NOMO-1 treated with dmso at 0.1 percent for 144 hours (cell line): ENCODE data around the gene PIWIL4.
A peak's percentile ranks its signal among the peaks of the same experiment; 100 is the strongest.

Source experiments
- DNase-seq: peaks from one replicate; lab custom pipeline; 2025; ENCODE audit not compliant: unreplicated experiment; lab: John Stamatoyannopoulos, UW

PIWIL4 gene

GRCh38 chr11:94567181-94567670, at the start of gene PIWIL4:
Gene PIWIL4, plus strand, starts transcription at chr11:94567368. Its CDS starts 151 bp downstream, at chr11:94567519.
- DNase-seq, result no peak

DNA sequence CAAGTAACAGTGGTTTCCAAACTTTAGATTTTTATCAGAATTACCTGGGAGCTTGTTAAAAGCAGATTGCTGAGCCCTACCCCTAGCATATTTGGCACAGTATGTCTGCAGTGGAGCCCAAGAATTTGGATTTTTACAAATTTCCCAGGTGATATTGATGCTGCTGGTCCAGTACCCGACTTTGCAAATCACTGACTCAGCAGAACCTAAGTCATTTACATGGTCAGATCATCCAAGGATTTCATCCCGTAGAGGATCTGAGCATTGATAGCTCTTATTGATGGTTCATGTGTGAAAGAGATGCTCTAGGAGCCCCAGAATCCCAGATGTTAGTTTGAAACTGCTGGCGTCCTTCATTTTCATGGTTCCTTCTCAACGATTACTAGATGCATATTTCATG, 48.9 kb upstream of the PIWIL4 start:
- no peak for DNase-seq

DNA sequence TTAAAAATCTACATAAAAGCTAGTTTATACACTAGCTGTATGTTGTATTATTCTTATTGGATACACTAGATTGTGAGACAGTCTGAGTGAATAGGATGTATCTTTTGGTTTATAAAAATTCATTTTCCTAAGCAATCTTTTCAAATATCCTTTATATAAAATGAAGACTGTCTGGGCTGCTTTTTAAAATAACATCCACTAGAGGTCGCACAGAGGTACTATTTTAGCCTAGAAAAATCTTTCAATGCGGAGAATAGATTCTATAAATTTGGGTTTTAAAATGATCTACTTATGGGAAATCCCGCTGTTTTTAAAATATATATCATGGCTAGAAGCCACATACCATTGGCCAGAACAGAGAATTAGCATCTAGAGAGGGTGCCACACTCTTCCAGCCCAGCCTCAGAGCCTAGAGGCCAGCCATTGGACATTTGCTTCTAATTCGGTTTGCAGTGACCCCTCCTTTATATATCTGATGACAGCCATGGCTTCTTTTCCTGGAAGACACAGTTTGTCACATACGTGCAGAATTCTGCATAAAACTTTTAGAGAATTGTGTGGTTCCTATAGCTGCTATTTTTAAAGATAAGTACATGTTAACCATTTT, 47.6 kb upstream of the PIWIL4 start:
- DNase-seq, result peak; percentile 16

DNA sequence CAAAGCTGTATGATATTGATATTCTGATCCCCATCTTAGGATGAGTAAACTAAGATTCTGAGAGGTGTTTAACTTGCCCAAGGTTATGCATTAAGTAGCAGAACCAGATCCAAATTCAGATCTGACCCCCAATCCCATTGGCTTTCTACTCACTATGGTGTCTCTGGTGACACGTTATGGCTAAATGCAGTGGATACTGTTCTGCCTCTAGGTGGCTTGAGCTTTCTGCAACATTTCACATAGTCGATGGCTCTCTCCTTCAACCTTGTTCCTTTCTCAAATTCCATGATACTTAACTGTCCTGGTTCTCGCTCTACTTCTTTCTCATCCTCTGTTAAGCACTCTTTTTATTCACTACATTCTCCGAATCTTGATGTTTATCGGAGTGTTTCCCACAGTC, 45.5 kb upstream of the PIWIL4 start:
- no peak for DNase-seq

DNA sequence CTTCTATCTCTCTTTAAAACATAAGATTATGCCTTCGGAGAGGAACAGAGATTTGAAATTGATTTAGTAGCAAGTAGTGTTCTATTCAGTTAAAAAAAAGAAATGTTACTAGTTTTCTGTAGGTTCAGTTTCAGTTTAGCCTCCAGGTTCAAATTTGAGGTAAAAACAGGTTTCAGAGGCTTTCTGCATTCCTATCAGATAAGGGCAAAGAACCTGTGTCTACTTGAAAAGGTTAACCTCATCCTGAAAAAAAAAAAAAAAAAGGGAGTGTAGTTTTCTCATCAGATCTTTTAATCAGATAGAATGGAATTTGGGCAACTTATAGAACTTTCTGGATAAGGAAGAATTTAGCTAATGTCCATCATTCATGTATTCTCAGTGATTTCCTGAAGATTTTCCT, 42.8 kb upstream of the PIWIL4 start:
- no peak for DNase-seq

GRCh38 chr11:94525546-94526324, 41.4 kb upstream of the PIWIL4 start:
- DNase-seq, result no peak

DNA sequence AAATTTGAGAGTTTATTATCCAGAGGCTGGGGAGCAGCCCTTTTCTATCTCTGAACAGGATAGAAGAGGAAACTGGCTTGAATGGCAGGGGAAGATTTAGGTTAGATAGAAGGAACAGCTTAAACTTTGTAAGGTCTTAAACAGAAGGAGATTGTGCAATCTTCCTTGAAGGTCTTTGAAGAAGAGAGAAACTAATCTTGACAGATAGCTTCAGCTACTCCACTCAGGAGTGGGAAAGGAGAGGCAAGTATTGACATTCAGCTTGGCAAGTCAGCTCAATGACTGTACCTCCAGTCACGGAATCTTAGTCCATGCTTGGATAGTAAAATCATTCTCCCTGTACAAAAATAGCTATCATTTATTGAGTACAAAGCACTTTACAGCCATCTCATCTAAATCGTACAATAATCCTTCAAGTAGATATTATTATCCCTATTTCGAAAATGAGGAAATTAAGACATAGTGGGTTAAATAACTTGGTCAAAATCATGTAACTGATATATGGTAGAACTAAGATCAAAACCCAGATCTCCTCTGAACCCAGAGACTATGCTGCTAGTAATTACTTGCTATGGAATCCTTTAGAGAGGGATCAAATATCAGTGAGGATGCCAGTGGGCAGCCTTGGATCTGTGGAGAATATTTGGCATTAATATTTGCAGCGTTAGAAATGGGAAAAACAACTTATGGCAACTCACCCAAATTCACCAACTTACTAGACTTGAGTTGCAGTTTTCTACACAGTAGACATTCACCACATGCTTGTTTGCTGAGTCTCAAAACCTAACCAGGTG, 40.3 kb upstream of the PIWIL4 start:
- no peak for DNase-seq

DNA sequence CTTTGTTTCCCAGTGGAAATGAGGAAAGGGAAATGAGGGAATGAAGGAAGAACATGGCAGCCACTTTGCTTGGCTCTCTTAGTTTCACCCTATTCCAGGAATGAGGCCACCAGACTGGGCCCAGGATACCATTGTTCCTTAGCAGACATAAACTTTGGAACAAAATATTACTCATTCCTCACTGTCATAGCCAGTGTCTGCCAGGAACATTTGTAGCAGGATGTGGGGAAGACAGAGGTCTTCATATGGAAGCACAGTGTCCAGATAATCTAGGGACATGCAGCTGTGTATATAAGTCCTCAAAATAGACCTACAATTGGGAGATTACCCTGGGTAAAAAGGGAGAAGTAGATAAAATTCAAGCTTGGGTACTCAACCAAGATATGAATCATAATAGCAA, 38.6 kb upstream of the PIWIL4 start:
- DNase-seq, result no peak

- no peak for DNase-seq
These were observed 35.0 kb upstream of the PIWIL4 start for GRCh38 chr11:94532211-94532610.

DNA sequence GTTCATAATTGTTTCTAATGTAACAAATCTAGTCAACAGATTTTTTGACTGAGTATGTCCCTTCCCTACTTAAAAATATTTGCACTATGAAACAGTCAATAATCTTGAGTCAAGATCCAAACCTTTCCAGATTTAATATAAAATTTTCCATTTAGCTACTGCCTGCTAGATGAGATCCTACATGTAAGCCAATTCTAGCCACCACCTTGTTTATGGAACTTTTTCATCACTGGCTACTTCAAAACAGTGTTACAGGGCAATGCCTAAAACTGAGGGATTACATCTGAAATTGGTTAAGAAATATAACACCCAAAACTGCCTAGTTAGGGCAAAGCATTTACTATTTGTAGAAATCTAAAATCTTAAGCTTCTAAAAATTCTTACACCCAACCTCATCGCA, 34.0 kb upstream of the PIWIL4 start:
- no peak for DNase-seq

DNA sequence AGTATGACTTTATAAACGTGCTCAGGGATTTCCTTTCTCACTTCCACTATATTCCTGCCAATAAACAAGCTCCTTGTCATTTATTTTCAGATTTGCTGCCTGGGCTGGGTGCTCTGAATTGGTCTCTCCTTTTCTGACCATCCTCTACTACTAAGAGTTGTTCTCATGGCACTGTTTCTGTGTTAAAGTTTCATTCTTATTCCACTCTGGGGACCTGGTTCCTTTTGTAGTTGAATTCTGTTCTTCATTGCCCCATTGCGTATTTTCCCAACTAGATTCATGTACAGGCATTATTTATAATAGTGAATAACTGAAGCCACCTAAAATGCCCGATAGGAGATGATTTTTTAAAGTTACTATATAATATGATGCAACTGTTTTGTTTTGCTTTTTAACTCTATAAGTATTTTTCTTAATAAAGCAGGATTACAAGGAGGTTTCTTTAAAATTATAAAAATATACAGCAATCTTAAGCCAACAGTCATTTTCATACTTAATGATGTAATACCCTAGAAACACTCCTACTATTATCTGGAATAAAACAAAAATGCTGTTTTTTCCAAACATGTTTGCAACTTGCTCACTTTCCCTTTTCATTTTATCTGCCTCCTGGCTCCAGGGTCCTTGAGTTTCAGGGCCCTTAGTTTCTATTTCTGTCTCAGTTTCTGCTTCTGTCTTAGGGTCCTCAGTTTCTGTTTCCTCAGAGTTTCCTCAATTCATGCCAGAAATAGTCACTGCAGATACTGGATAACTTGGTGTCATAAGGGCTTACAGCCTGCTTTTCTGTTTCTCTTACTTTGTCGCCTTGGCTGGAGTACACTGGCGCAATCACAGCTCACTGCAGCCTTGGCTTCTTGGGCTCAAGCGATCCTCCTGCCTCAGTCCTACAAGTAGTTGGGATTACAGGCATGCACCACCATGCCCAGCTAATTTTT, 33.2 kb upstream of the PIWIL4 start:
- peak; percentile 35 for DNase-seq

DNA sequence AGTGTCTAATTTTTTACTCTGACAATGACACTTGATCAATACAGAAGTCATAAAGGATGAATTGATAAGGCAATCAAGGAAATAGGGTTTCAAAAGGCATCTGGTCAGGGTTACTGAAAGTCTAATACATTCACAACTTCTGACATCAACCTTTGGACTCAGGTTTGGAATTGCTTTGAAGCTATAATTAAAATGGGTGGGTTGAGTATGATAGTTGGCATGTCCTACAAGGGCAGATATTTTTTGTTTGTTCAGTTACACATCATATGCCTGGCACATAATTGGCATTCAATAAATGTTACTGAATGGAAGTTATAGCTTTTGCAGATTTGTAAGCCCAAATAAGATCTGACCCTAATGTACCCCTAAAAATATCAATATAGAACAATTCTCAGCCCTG, 30.8 kb upstream of the PIWIL4 start:
- no peak for DNase-seq

DNA sequence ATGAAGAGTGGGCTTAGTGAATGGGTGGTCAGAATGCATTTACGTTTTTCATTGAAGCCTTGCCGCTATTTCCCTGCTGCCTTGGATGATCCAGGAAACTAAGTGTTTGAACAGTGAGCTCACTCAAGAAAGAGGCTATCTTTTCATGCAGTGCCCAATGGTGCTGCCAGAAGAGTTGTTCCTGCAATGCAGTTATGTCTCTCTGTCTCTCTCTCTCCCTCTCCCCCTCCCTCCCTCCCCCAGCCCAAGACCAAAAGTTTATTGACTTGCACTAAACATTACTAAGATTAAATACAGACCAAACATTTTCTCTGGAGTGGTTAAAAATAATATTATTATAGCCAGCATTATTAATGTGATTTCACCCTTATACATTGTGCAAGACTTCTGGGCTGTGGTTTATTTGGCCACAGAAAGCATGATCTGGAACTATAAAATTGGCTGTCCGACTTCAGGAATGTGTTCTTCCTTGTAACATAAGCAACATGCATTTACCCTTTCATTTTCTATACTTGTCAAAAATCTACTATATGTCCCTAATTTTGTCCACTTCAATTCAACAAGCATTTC, 30.1 kb upstream of the PIWIL4 start:
- DNase-seq, result no peak

DNA sequence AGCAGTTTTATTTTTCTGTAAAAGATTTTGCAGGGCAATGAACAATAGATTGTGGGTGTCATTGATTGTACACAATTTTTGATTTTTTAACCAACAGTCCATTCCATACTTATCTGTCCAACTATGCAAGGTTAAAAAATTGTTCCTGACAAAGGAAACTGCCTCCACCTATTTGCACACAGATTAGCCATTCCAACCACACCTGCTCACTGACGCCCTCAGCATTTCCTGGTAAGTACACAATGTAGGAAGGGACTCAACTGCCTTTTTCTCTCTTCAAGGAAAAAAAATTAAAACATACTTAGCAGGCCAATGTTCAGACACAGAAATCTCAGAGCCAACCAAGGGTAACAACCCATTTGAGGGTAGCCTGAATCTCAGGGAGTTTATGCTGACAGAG, 27.7 kb upstream of the PIWIL4 start:
- DNase-seq, result no peak

DNA sequence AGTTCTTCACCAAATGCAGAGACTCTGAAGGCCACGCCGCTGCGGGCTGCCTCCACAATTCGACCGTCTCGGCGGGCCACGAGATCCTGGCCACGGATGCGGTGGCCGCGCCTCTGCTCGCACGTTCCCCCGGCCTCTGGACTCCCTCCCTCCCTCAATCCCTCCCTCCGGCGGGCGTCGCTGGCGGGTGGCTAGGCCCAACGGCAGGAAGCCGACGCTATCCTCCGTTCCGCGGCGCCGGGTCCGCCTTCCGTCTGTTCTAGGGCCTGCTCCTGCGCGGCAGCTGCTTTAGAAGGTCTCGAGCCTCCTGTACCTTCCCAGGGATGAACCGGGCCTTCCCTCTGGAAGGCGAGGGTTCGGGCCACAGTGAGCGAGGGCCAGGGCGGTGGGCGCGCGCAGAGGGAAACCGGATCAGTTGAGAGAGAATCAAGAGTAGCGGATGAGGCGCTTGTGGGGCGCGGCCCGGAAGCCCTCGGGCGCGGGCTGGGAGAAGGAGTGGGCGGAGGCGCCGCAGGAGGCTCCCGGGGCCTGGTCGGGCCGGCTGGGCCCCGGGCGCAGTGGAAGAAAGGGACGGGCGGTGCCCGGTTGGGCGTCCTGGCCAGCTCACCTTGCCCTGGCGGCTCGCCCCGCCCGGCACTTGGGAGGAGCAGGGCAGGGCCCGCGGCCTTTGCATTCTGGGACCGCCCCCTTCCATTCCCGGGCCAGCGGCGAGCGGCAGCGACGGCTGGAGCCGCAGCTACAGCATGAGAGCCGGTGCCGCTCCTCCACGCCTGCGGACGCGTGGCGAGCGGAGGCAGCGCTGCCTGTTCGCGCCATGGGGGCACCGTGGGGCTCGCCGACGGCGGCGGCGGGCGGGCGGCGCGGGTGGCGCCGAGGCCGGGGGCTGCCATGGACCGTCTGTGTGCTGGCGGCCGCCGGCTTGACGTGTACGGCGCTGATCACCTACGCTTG, 23.2 kb upstream of the PIWIL4 start, which contains the start of gene FUT4:
FUT4 (plus strand) TSS at position 227 of the 951 bp plus-strand sequence; CDS start at position 440, 213 bp downstream.
- DNase-seq, result peak; percentile 93

GRCh38 chr11:94544646-94545263, 22.4 kb upstream of the PIWIL4 start:
- no peak for DNase-seq

DNA sequence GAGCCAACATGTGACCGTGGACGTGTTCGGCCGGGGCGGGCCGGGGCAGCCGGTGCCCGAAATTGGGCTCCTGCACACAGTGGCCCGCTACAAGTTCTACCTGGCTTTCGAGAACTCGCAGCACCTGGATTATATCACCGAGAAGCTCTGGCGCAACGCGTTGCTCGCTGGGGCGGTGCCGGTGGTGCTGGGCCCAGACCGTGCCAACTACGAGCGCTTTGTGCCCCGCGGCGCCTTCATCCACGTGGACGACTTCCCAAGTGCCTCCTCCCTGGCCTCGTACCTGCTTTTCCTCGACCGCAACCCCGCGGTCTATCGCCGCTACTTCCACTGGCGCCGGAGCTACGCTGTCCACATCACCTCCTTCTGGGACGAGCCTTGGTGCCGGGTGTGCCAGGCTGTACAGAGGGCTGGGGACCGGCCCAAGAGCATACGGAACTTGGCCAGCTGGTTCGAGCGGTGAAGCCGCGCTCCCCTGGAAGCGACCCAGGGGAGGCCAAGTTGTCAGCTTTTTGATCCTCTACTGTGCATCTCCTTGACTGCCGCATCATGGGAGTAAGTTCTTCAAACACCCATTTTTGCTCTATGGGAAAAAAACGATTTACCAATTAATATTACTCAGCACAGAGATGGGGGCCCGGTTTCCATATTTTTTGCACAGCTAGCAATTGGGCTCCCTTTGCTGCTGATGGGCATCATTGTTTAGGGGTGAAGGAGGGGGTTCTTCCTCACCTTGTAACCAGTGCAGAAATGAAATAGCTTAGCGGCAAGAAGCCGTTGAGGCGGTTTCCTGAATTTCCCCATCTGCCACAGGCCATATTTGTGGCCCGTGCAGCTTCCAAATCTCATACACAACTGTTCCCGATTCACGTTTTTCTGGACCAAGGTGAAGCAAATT, 21.7 kb upstream of the PIWIL4 start:
- no peak for DNase-seq

- no peak for DNase-seq
These were observed 21.1 kb upstream of the PIWIL4 start for GRCh38 chr11:94546162-94546470.
